NCI-H69 (cell line): Measurements from ENCODE around the gene SLC22A3.
"Not testable (repeated sequence)": the region's sequence is repeated elsewhere in the genome, so short reads cannot be mapped to it uniquely, and the experiment has no call there.

Source experiments
- DNase-seq: peaks from one replicate; lab custom pipeline; 2025; lab: John Stamatoyannopoulos, UW

The SLC22A3 gene

DNA sequence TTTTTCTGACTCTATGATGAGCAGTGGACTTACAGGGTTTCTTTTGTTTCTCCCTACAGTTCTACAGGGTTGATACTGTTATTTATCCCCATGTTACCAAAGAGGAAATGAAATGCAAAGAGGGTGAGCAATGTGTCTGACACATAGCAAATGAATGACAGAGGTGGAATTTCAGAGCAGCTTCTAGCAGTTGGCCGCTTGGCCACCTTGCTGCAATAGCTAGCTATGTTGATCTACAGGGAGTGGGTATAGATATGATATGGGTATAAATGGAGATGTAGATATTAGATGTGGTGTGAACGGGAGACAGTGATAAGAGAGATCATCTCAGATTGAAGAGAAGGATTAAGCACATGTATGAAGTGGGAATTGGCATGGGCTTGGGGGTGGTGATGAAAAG, 10.9 kb upstream of the SLC22A3 start:
- DNase-seq, result no peak

DNA sequence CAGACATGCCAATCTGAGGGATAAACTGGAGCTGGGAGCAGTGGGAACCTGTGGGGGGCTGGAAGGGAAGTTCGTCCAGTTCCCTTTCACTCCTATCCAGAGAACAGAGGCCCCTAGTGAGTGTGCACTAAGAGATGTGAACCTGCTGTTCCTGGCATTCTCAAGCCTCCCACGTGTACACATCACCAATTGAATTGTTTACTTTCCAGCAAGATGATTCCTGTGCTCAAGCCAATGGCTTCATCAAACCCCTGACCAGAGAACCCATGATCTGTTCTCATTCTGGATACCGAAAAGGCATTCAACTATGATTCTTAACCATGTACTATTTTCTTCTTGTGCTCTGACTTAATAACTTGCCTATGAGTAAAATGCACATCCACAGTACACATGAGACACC, 10.2 kb upstream of the SLC22A3 start:
- DNase-seq, result no peak

DNA sequence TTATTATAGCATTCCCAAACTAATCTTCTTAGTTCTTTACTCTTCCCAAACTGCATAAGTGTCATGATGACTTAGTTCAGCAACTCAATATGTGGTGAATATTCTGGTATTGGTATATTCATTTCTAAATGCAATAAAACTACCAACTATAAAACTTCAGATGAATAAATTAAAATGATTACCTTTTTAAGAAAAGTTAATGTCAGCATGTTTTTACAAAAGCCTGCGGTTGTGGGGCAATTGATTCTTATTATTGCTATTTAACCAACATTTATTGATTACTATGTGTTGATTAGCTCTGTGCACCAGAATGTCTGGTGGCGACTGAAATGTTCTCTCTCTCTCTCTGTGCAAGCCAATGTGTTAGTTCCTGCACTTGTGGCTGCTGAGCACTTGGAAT, 5.0 kb upstream of the SLC22A3 start:
- no peak for DNase-seq

DNA sequence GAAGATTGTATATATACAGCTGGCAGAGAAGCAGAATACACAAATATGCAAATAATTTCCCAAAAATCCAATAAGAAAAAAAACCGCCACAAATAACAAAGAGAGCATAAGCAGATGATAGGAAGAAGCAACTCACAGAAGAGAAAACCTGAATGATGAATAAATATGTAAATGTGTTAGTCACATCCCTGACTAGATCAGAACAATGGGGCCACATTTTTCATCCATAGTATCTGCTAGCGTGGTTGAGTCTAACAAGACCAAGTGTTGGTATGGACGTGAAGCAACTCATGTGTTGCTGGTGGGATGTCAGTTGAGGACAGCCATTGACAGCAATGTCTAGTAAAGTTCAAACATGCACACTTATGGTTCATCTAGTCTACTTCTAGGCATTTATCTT, 3.9 kb upstream of the SLC22A3 start:
- no peak for DNase-seq

DNA sequence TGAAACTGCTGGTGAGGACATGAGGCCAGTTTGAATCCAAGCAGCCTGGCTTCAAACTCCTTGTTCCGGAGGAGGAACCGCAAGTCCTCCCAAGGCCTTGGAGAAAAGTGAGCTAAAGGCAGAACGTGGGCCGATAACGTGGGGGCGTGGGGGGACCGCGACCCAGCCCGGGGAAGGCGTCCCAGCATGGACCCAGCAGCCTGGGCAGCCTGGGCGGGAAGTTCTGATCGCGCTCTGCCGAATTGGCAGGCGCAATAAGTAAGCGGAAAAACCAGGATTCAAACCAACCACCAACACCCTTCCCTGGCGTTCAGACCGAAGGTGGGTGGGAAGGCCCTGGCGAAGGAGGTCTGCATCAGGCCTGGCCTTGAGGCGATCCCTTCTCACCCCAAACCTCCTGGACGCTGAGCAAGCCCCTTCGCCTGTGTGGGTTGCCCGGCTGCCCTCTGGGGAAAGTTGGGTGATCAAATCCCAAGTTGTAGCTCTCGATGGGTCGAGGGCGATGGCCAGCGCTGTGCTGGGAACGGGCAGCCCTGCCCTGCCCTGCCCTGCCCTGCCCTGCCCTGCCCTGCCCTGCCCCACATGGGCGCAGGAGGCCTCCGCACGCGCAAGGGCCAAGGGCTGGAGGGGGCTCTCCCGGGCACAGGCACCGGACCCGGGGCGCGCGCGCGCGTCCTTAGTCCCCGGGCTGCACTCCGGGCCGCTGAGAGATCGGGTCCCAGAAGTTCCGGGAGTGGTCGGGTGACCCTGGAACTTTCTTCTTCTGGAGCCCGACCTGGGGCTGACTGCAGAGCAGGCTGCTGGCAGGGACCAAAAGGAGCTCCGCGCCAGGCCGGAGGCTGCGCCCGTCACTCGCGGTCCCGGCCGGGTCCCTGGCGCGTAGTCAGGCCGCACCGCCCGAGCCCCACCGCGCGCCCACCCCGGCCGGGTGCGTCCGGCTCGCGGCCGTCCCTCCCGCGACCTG, 637 bp upstream of the SLC22A3 start:
- DNase-seq, result no peak

DNA sequence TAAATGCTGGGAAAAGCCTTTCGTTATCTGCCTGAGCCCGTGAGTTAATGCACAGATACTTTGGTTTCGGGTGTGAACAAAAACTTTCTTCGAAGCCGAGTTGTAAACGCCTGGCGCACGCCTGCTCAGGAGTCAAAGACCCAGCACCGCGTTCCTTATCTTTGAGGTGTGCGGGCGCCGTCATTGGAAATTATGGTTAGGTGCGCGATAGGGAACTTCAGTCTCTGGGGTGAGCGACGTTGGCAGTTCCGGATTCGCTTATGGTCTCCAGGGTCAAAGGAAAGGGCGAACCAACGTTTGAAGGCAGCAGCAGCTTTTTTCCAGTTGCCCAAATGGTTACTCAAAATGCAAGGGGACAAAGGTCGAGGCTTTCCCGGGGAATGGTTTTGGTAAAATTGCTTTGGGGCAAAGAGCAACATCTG, 853 bp downstream of the SLC22A3 start:
- DNase-seq, result no peak

DNA sequence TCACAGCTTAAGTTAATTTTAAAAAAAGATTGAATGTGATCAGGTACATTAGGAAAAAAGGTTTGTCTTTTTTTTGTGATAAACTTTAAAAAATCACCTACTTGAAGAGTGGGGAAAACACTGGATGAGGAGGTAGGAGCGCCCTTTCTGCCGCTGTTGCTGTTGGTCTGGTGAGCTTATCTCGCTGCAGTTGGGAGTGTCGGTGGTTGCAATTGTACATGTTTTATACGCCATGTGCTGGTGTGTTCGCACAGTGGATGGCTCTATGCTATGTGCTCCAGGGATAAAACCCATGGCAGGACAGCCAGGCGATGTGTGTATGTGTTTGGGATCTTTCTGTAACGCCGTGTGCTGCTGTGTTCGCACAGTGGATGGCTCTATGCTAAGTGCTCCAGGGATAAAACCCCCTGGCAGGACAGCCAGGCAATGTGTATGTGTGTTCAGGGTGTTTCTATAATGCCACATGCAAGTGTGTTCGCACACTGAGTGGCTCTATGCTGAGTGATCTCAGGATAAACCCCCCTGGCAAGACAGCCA, 1.7 kb downstream of the SLC22A3 start:
- no peak for DNase-seq

DNA sequence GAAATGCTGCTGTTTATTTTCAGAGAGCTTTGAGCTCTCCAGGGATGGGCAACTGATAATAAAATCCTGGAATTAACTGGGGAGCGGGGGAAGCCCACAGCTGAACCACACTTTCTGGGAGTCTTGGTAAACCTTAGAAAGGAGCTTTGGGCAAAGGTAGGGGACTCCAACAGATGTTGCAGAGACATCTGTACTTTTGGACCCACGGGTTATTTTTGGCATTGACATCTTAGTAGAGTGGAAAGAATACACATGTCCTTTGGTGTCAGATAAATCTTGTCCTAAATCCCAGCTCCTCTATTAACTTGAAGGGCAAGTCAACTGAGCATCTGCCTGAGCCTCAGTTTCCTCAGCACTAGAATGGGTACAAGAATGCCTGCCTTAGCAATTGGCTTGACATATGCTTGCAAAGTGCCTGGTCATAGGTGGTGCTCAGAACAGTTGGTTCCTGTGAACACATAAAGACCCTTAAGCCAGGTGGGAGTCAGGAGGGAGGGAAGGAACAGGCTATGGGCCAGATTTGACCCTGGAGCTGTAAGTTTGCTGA, 5.8 kb downstream of the SLC22A3 start:
- no peak for DNase-seq

DNA sequence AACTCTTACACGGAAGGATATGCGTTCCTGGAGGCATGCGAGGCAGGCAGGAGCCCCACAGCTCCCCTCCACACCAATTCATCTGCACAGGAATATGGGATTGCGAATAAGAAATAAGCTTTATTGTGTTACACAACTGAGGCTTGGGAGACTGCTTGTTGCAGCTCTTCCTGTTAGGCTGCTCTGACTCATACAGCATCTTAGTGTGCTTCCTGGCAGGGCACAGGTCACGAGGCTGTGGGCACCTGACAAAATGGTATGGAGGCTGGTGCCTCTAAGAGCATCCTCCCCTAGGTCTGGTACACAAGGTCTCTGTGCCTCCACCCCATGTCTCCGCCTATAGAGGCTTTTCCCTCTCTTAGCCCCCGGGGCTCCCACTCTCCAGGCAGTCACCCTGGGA, 6.8 kb downstream of the SLC22A3 start:
- DNase-seq, result no peak

DNA sequence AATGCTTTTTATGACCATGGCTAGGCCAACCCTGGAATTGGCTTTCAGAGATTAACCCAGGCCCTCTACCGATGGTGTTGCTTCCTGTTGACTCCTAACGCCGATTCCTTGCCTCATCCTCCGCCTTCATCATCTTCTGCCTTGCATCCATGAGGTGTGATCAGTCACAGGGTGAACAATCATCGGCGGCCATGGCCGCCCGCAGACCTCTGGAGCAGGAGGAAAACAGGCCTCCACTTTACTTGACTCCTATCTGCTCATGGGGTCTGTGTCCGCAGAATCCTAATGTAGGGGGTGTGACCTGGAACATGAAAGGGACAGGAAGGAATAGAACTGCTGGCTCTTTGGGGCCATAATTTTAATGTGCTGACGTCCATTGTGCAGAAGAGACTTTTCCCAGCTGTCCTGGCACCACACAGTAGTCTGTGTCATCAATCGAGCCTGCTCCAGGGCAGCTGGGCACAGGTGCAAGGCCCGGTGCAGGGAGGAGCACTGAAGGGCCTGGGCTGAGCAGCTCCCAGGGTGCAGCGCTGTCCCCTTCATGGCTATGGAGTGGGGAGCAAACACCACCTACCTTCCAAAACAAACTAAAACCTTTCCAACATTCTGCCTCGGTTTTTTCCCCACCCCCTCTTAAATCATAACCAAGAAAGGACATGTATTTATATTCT, 8.0 kb downstream of the SLC22A3 start:
- DNase-seq, result no peak

DNA sequence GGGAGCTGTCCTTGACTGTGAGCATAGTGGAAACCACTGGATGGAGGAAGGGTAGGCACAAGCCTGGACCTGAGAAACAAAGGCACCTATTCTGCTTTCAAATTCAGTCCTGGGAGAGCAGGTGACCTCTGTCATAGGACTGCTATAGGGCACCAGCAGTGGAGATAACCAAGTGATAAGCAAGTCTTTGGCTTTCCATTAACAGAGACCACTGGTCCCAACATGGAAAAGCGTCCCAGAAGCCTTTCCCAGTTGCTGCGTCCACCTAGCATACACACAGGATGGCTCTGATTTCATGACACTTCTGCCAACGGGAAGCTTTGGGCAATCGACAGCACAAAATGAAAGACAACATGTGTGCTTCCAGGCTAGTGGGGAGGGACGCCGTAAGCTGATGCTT, 8.9 kb downstream of the SLC22A3 start:
- DNase-seq, result no peak

DNA sequence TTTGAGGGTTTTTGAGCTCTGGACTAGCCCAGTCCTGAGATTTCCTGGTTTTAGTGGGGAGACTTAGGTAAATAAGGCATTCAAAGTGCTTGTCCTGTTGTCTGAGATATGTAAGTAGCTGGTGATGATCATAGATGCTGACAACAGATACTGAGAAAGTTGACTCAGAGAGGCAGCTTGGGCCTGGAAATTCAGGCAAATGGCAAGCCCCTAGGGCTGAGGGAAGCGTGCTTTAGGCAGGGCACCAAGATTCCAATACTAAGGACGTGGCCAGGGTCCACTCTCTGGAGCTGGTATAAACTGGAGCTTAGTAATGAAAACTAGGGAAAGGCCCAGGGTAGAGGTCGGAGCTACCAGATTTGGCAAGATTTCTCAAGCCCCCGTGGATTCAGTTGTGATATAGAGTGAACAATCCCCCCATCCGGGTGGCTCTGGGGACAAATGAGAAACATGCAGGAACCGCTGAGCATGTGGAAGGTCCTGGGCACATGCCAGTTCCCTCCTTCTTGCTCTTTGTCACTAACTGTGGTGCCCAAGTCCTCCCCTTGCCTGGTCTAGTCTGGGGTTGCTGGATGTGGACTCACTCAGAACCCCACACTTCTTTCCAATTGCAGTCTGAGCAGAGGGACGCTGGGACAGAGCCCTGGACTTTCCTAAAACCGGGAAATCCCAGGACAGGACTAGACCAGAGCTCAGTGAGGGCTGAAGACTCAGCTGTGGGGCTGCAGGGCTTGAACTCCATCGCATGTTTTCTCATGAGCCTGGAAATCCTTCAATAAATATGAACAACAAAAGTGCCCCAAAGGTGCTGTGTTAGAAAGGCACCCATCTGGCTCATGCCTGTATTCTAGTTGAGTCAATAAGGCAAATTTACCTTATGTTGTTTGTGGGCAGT, 10.3 kb downstream of the SLC22A3 start:
- DNase-seq, result no peak

DNA sequence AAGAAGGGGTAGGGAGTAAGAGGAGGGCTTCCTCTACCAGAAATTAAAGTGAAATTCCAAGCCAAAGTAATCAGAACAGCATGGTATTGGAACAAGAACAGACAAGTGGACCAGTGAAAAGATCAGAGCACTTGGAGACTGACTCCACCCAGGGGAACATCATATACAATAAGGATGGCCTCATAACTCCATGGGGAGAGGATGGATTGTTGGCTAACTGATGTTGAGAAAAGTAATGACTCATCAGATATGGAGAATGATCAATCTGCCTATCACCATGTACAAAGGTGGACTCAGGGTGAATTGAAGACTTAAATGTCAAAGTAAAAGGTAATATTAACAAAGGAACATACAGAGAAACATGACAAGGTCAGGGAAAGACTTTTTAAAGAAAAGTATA, 12.8 kb downstream of the SLC22A3 start:
- DNase-seq, result no peak

DNA sequence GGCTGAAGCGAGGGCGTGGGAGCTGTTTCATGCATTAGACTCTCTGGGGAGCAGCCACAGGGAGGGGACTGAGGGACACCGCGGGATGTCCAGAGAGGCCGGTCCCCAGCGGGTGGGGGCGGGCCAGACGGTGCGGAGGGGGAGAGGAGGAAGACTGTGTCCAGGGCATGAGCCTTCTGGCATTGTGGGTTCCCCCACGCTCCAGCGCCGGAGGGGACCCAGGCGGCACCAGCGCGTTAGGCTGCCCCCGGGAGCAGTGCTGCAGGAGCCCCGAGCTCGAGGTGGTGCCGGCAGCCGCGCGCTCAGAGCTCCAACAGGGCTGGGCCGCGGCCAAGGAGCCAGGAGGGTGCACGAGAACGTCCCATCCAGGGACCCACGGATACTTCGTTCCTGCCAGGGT, 14.4 kb downstream of the SLC22A3 start:
- no peak for DNase-seq

DNA sequence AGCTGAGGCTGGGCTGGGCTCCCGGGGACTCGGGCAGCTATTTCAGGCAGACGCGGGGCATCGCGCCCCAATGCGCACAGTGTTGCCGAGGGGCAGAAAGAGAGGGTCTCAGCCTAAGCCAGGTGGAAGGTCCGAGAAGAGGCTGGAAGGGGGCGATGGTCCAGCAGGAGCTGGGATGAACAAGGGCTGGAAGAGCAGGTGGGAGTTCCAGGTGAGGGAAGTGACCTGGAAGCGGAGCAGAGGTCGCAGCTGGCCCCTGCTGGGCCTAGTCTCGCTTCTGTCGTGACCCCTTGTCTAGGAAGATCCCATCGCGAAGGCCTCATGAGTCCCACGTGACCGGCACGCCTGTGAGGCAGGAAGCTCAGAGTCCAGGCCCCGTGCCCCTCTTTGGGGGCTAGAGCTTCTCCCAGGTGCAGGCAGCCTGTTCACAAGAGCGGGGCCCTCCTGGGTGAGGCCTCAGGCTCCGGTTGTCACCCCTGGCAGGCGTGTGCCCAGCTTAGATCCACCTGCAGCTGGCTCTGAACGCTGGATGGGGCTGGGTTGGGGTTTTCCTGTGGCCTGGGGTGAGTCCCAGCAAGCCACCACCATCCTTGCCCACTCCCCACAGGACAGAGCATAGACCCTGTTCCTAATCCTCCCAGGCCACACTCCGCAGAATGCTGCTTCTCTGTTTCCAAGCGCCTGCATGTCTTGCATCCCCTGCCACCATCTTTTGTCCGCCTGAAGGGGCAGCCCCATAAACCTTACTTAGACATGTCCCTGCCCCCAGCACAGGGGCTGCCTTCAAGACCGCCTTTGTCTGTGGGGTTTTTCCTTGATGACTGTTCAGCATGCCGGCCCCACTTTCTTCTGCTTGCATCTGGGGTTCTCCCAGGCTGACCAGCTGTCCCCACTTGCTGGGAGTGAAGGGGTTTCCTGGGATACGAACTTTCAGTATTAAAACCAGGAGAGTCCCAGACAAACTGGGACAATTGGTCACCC, 15.1 kb downstream of the SLC22A3 start:
- no peak for DNase-seq

DNA sequence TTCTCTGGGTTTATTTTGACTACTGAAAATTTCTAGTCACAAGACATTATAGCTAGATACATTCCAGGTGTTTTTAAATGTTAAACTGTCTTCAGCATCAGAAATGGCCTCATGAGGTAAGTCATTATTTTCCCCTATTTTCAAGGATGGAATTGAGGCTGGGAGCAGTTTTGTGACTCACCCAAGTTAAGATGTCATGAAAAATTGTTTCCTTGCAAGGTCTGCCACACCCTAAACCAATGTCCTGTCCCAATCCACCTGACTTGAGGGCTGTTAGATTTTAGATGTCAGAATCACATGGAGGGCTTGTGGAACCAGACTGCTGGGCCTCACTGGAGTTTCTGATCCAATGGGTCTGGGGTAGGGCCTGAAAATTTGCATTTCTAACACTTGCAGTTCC, 16.9 kb downstream of the SLC22A3 start:
- DNase-seq, result no peak

DNA sequence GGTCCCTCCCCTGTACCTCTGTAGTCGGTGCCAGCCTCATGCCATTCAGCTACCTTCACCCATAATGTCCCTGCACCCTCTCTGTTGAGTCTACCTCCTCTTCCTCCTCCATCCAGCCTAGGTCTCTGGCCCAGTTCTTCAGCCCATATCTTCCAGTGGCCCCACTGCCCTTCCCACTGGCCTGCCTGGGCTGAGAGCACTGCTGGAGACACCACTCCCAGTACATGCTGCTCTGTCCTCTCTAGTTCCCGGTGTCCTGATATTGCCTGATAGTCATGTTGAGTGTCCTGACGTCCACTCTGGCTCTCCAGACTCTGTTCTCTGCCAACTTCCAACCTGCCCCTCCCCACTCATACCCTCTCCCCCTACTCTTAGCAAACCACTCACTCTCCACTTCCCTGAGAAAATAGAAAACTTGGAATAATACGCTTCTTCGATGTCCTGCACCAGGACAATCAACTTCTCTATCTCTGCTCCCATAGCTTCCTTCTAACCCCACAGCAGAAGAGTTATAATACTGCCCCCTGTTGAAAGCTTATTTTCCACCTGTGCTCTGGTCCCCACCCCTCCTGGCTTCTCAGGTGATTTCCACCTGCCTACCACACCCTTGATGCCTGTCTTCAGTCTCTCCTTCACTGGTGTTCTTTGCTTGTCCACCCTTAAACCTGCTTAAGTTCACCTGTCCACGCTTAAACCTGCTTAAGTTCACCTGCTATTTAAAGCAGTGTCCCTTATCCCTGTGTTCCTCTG, 19.8 kb downstream of the SLC22A3 start:
- DNase-seq, result no peak

DNA sequence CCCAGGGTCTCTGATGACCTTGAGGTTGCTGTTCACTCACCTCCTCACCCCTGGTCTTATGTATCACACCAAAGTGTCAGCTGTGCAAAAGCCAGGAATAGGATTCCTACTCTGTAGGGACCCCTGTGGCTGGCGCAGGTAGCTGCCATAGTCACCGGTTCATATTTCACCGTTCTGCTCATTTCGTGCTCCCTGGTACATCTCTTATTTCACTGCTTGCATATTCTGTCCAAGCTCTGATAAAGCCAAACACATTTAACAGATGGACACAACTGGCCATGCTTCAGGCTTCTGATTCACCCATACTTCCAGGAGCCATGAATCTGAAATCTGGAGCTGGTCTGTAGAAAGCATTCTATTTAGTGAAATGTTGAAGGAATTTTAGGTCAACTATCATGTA, 20.5 kb downstream of the SLC22A3 start:
- DNase-seq, result no peak

DNA sequence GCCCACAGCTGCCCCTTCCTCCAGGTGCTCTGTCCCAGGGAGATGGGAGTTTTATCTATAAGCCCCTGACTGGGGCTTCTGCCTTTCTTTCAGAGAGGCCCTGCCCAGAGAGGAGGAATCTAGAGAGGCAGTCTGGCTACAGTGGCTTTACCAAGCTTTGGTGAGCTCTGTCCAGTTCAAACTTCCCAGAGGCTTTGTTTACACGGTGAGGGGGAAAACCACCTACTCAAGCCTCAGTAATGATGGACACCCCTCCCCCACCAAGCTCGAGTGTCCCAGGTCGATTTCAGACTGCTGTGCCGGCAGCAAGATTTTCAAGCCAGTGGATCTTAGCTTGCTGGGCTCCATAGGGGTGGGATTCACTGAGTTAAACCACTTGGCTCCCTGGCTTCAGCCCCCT, 25.4 kb downstream of the SLC22A3 start:
- not testable (repeated sequence) for DNase-seq
